HG03039 (cell line): ENCODE measurements around the gene GMDS.

ENCODE experiments used
- ATAC-seq: cut with Tn5 transposase; IDR thresholded peaks from one replicate; pipeline ENCODE4 v1.9.1; 2021; ENCODE audit warnings: mild to moderate bottlenecking, moderate library complexity; ENCODE audit not compliant: unreplicated experiment

The GMDS gene

GRCh38 chr6:1639430-1639829, 606.0 kb downstream of the GMDS start:
- no peak for ATAC-seq

GRCh38 chr6:1636971-1637871, 608.2 kb downstream of the GMDS start:
- no peak for ATAC-seq

GRCh38 chr6:1636272-1636825, 609.1 kb downstream of the GMDS start:
- ATAC-seq, result no peak

- no peak for ATAC-seq
Observed at GRCh38 chr6:1635305-1636010, 609.9 kb downstream of the GMDS start.

GRCh38 chr6:1634081-1634480, 611.3 kb downstream of the GMDS start:
- ATAC-seq, result no peak

- ATAC-seq, result no peak
Observed at GRCh38 chr6:1633366-1634021, 611.9 kb downstream of the GMDS start.

GRCh38 chr6:1631251-1631650, 614.2 kb downstream of the GMDS start:
- no peak for ATAC-seq

- no peak for ATAC-seq
Observed at GRCh38 chr6:1630771-1631217, 614.6 kb downstream of the GMDS start.

GRCh38 chr6:1630212-1630770, 615.1 kb downstream of the GMDS start:
- ATAC-seq, result no peak

GRCh38 chr6:1629316-1629715, 616.1 kb downstream of the GMDS start:
- ATAC-seq, result no peak

GRCh38 chr6:1627827-1628560, 617.4 kb downstream of the GMDS start:
- ATAC-seq, result no peak

GRCh38 chr6:1626481-1626880, 618.9 kb downstream of the GMDS start:
- ATAC-seq, result no peak

- ATAC-seq, result no peak
Observed at GRCh38 chr6:1625794-1626435, 619.5 kb downstream of the GMDS start.

GRCh38 chr6:1624851-1625781, 620.3 kb downstream of the GMDS start:
- ATAC-seq, result no peak

GRCh38 chr6:1624058-1624850, 621.2 kb downstream of the GMDS start:
- ATAC-seq, result no peak

GRCh38 chr6:1623769-1624057, 621.7 kb downstream of the GMDS start:
- ATAC-seq, result no peak

GRCh38 chr6:1622851-1623768, 622.3 kb downstream of the GMDS start:
- ATAC-seq, result no peak
